H1 (cell line): ENCODE results near the gene TOP2A. TPM values are rescaled to one million over a fixed set of nuclear protein-coding genes. Genes with fewer than 3 reads are reported as not detected.
"Not testable (repeated sequence)": the region's sequence is repeated elsewhere in the genome, so short reads cannot be mapped to it uniquely, and the experiment has no call there.

Experiments used
- CTCF ChIA-PET: fragments of 300-600 bp; sonication (Branson Sonifier 250); formaldehyde crosslinking; loops from one replicate; lab custom pipeline; 2021; ENCODE audit not compliant: partially characterized antibody; lab: Charles Lee
- POLR2A ChIA-PET: fragments of 300-600 bp; sonication (Branson Sonifier 250); formaldehyde crosslinking; loops from one replicate; lab custom pipeline; 2021; ENCODE audit warnings: inconsistent platforms; ENCODE audit not compliant: partially characterized antibody; lab: Charles Lee
- DNase-seq, 2 experiments: peaks; one replicate each; pipeline versions ENCODE4 v3.0.0 to v3.0.0-alpha.2; 2010 to 2022; ENCODE audit warnings: low spot score in 2 of 2, low read depth in 1 of 2, mixed read lengths in 1 of 2
- FAIRE-seq: peaks from 2 replicates; lab custom pipeline; 2011; peaks lifted over from hg19 to GRCh38; lab: Jason Lieb, UNC
- H2AFZ ChIP-seq: 2 replicates; pipeline ENCODE4 v1.8.1; 2012; ENCODE audit warnings: low read length, inconsistent platforms
- H2AK5ac ChIP-seq: 2 replicates; pipeline ENCODE4 v1.6.1; 2013; ENCODE audit warnings: low read depth, low read length
- H2BK120ac ChIP-seq: replicated peaks from 2 replicates; pipeline ENCODE3; 2013; ENCODE audit warnings: low read depth, low read length, inconsistent platforms
- H2BK12ac ChIP-seq: 2 replicates; pipeline ENCODE4 v1.6.1; 2013; ENCODE audit warnings: low read depth, low read length
- H2BK15ac ChIP-seq: 2 replicates; pipeline ENCODE4 v1.6.1; 2013; ENCODE audit warnings: low read length
- H2BK20ac ChIP-seq: 2 replicates; pipeline ENCODE4 v1.6.1; 2013; ENCODE audit warnings: low read length
- H2BK5ac ChIP-seq: 2 replicates; pipeline ENCODE4 v1.6.1; 2013; ENCODE audit warnings: low read depth, low read length
- H3K14ac ChIP-seq: 2 replicates; pipeline ENCODE4 v1.6.1; 2013; ENCODE audit warnings: inconsistent platforms; ENCODE audit not compliant: insufficient read length
- H3K18ac ChIP-seq: 2 replicates; pipeline ENCODE4 v1.6.1; 2013; ENCODE audit warnings: low read length; ENCODE audit errors: extremely low read depth
- H3K23ac ChIP-seq: 2 replicates; pipeline ENCODE4 v1.6.1; 2013; ENCODE audit warnings: inconsistent platforms; ENCODE audit not compliant: insufficient read length
- H3K23me2 ChIP-seq: 2 replicates; pipeline ENCODE4 v1.6.1; 2013; ENCODE audit warnings: low read depth, low read length
- H3K27ac ChIP-seq: 2 replicates; pipeline ENCODE4 v1.6.1; 2011; ENCODE audit warnings: low read depth, low read length, inconsistent platforms
- H3K27me3 ChIP-seq, 4 experiments: replicated peaks in 1 of 4; 1 replicate in 1 of 4; 2 replicates in 3 of 4; pipeline versions ENCODE4 v1.6.1 to v1.8.1; 2011 to 2013; ENCODE audit warnings: low read length in 3 of 4, mild to moderate bottlenecking in 3 of 4, inconsistent platforms in 2 of 4, mixed read lengths in 2 of 4, moderate library complexity in 1 of 4; ENCODE audit not compliant: control insufficient read depth in 3 of 4, insufficient read depth in 3 of 4; ENCODE audit errors: extremely low read depth in 1 of 4
- H3K36me3 ChIP-seq, 4 experiments: 2 replicates each; pipeline versions ENCODE4 v1.6.1 to v1.8.1; 2011 to 2013; ENCODE audit warnings: mild to moderate bottlenecking in 4 of 4, low read length in 3 of 4, moderate library complexity in 2 of 4, control low read depth in 1 of 4, inconsistent platforms in 1 of 4; ENCODE audit not compliant: insufficient read depth in 4 of 4, control insufficient read depth in 2 of 4
- H3K4ac ChIP-seq: replicated peaks from 2 replicates; pipeline ENCODE3; 2013; ENCODE audit warnings: low read length, low read depth, mixed read lengths, inconsistent platforms; ENCODE audit not compliant: insufficient read length
- H3K4me1 ChIP-seq, 4 experiments: replicated peaks in 1 of 4; 1 replicate in 1 of 4; 2 replicates in 3 of 4; pipeline versions ENCODE4 v1.6.1 to v1.8.1; 2011 to 2013; ENCODE audit warnings: low read length in 3 of 4, inconsistent platforms in 2 of 4, mixed read lengths in 1 of 4; ENCODE audit not compliant: insufficient read depth in 4 of 4, control insufficient read depth in 3 of 4
- H3K4me2 ChIP-seq, 2 experiments: 2 replicates each; pipeline versions ENCODE4 v1.6.1 to v1.8.1; 2011 to 2013; ENCODE audit warnings: low read depth in 2 of 2, low read length in 2 of 2, control low read depth in 1 of 2, inconsistent platforms in 1 of 2, mild to moderate bottlenecking in 1 of 2; ENCODE audit not compliant: insufficient read depth in 1 of 2
- H3K4me3 ChIP-seq, 4 experiments: fragments of 200-600, 300-600 bp in 1 of 4; sonication (generic), shearing (Covaris generic), sonication (Bioruptor Twin) in 1 of 4; 2 replicates each; pipeline versions ENCODE4 v1.5.1 to v1.8.1; 2011 to 2016; ENCODE audit warnings: low read length in 4 of 4, low read depth in 3 of 4, control low read depth in 2 of 4, inconsistent platforms in 2 of 4, mild to moderate bottlenecking in 2 of 4, mixed read lengths in 1 of 4, moderate library complexity in 1 of 4; ENCODE audit not compliant: insufficient read depth in 2 of 4; ENCODE audit errors: extremely low read depth in 1 of 4
- H3K56ac ChIP-seq: replicated peaks from 2 replicates; pipeline ENCODE3; 2013; ENCODE audit warnings: low read depth, mild to moderate bottlenecking, mixed read lengths, low read length, inconsistent platforms; ENCODE audit not compliant: insufficient read length
- H3K79me1 ChIP-seq: 2 replicates; pipeline ENCODE4 v1.6.1; 2013; ENCODE audit warnings: low read depth, low read length, control low read depth
- H3K79me2 ChIP-seq, 2 experiments: 2 replicates each; pipeline versions ENCODE4 v1.6.1 to v1.8.1; 2012 to 2013; ENCODE audit warnings: low read length in 2 of 2, mild to moderate bottlenecking in 2 of 2, inconsistent platforms in 1 of 2; ENCODE audit not compliant: insufficient read depth in 2 of 2, control insufficient read depth in 1 of 2
- H3K9ac ChIP-seq, 4 experiments: replicated peaks in 1 of 4; 1 replicate in 1 of 4; 2 replicates in 3 of 4; pipeline versions ENCODE4 v1.6.1 to v1.8.1; 2011 to 2013; ENCODE audit warnings: low read depth in 3 of 4, low read length in 3 of 4, control low read depth in 2 of 4, mild to moderate bottlenecking in 2 of 4, moderate library complexity in 2 of 4, inconsistent platforms in 1 of 4; ENCODE audit errors: extremely low read depth in 1 of 4
- H3K9me3 ChIP-seq, 2 experiments: 2 replicates each; pipeline versions ENCODE4 v1.6.1 to v1.8.1; 2012 to 2013; ENCODE audit warnings: mild to moderate bottlenecking in 2 of 2, moderate library complexity in 2 of 2, control low read depth in 1 of 2, inconsistent platforms in 1 of 2, low read depth in 1 of 2, low read length in 1 of 2, mixed read lengths in 1 of 2; ENCODE audit not compliant: insufficient read depth in 2 of 2
- H4K20me1 ChIP-seq, 2 experiments: replicated peaks in 1 of 2; 2 replicates each; pipeline versions ENCODE3 to v1.8.1; 2011 to 2013; ENCODE audit warnings: inconsistent platforms in 2 of 2, low read length in 2 of 2, mild to moderate bottlenecking in 1 of 2; ENCODE audit not compliant: insufficient read depth in 2 of 2, control insufficient read depth in 1 of 2
- H4K5ac ChIP-seq: 2 replicates; pipeline ENCODE4 v1.6.1; 2013; ENCODE audit warnings: low read length, low read depth, mixed read lengths, inconsistent platforms; ENCODE audit not compliant: insufficient read length
- H4K8ac ChIP-seq: 2 replicates; pipeline ENCODE4 v1.8.0; 2013; ENCODE audit warnings: mild to moderate bottlenecking, moderate library complexity, low read length, inconsistent platforms; ENCODE audit not compliant: insufficient read depth; ENCODE audit errors: extremely low read depth
- H4K91ac ChIP-seq: replicated peaks from 2 replicates; pipeline ENCODE3; 2013; ENCODE audit warnings: low read length, mixed read lengths, inconsistent platforms; ENCODE audit not compliant: insufficient read length
- CHD2 ChIP-seq: IDR thresholded peaks from 2 replicates; pipeline ENCODE4 v1.6.1; 2012; ENCODE audit warnings: low read length, improper control_type of control experiment
- MAX ChIP-seq: IDR thresholded peaks from 2 replicates; pipeline ENCODE4 v1.6.1; 2012; ENCODE audit warnings: inconsistent platforms
- RXRA ChIP-seq: IDR thresholded peaks from 2 replicates; pipeline ENCODE4 v1.6.1; 2011; ENCODE audit warnings: low read depth, mild to moderate bottlenecking, low read length, moderate library complexity; ENCODE audit not compliant: insufficient read depth
- WGBS, 2 experiments: shearing (Covaris generic) in 1 of 2; methylation state at CpG; one replicate each; pipeline versions ENCODE4 v1.1.6 to v1.1.7; 2013 to 2015; ENCODE audit warnings: low lambda C conversion rate in 2 of 2, mixed read lengths in 2 of 2, inconsistent platforms in 1 of 2, low coverage in 1 of 2, missing lambda C conversion rate in 1 of 2; ENCODE audit not compliant: insufficient replicate concordance in 2 of 2, insufficient coverage in 1 of 2, insufficient read length in 1 of 2; ENCODE audit errors: extremely low coverage in 1 of 2, missing lambda C conversion rate in 1 of 2; 5-methylcytosine and 5-hydroxymethylcytosine counted together
- polyA plus RNA-seq, 7 experiments: library from polyadenylated mRNA; depleted of rRNA in 3 of 7; stranded (reverse) in 5 of 7; unstranded in 2 of 7; fragments of >200 nt in 5 of 7; fragments of 200-250 nt in 2 of 7; gene quantifications; 1 replicate in 5 of 7; 2 replicates in 1 of 7; 4 replicates in 1 of 7; pipeline versions ENCODE4 v1.2.1 to v1.2.3, GENCODE V29; 2011 to 2013; ENCODE audit warnings: missing spikeins in 2 of 7, mixed read lengths in 2 of 7
- total RNA-seq: library from RNA; stranded (reverse); fragmentation: NEBNext Ultra II Directional; extraction: Animal tissue kit (Norgen Biotek cat#: 25700); gene quantifications from 2 replicates; pipeline ENCODE4 v1.2.1, GENCODE V29; 2021

Gene TOP2A
- total and polyA plus RNA-seq, 2 of the 8 experiments (the other 6 are each of a cell fraction or from before 2014, with no cell fraction given), result 83.1 to 291 TPM

- TF ChIP-seq CHD2 (no peak), MAX (no peak), RXRA (no peak)
Measured at GRCh38 chr17:40373324-40373723, 44.4 kb downstream of the TOP2A start (continued).

GRCh38 chr17:40372644-40373043 lies 45.1 kb downstream of the TOP2A start:
- 84% methylated on average over 4 of the region's 4 CpGs; no CpG with 5 or more reads in 1 of the 2 experiments for WGBS, 2 experiments
- not testable (repeated sequence) for FAIRE-seq, H3K4ac ChIP-seq

More at GRCh38 chr17:40372644-40373043, 45.1 kb downstream of the TOP2A start:
- H3K27ac ChIP-seq, H4K5ac ChIP-seq, H3K9me3 ChIP-seq, H3K36me3 ChIP-seq, H2AK5ac ChIP-seq, H3K9ac ChIP-seq, H2BK120ac ChIP-seq, H2AFZ ChIP-seq, H3K23ac ChIP-seq, H3K79me2 ChIP-seq, H4K20me1 ChIP-seq, H2BK12ac ChIP-seq, H3K79me1 ChIP-seq, H2BK15ac ChIP-seq, H3K18ac ChIP-seq, H3K4me1 ChIP-seq, DNase-seq, H4K91ac ChIP-seq, H2BK5ac ChIP-seq, H3K4me2 ChIP-seq, H3K27me3 ChIP-seq, H3K23me2 ChIP-seq, H3K14ac ChIP-seq, H3K56ac ChIP-seq, H2BK20ac ChIP-seq, H3K4me3 ChIP-seq, H4K8ac ChIP-seq: not testable (repeated sequence)
- CTCF ChIA-PET, result interaction anchor here (0.6 to 3.7 kb wide), 2 partner anchors 11 to 161 kb away, joined by 3 to 17 read pairs; no protein-coding TSS in a partner anchor
- POLR2A ChIA-PET, result interaction anchor here (1.3 kb wide), 1 partner anchor 45 kb away, joined by 3 read pairs; the partner anchor contains the start of gene TOP2A
